NCI-H2227 (cell line): ENCODE measurements around the gene MCFD2.

Source experiments
- DNase-seq: peaks from one replicate; lab custom pipeline; 2025; ENCODE audit not compliant: unreplicated experiment; lab: John Stamatoyannopoulos, UW

MCFD2 gene

DNA sequence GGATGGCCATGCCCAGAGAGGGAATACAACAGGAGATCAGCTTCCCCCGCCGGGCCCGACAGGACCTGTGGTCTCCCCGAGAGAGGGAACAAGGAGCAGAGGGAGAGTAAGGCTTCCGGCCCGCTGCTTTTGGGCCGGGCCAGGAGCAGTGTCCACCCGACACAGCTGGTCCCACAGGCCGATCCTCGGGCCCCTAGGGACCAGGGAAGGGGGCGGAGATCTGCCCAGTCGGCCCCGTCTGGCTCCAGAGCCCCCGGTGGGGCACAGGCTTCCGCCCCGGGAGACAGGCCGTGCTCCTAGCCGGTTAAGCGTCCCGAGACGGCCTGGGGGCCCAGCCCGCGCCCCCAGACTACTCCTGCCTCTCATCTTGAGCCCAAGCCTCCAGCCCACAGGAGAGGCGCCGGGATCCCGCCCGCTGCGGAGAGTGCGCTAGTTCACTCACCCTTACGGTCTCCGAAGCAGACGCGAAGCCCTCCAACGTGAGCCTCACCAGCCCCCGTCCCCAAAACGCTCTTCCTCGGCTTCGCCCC is at the start of gene MCFD2:
Gene MCFD2 (minus strand): TSS at position 526 of the 530 bp plus-strand sequence. CDS start 6,635 bp downstream, outside the sequence.
- no peak for DNase-seq

DNA sequence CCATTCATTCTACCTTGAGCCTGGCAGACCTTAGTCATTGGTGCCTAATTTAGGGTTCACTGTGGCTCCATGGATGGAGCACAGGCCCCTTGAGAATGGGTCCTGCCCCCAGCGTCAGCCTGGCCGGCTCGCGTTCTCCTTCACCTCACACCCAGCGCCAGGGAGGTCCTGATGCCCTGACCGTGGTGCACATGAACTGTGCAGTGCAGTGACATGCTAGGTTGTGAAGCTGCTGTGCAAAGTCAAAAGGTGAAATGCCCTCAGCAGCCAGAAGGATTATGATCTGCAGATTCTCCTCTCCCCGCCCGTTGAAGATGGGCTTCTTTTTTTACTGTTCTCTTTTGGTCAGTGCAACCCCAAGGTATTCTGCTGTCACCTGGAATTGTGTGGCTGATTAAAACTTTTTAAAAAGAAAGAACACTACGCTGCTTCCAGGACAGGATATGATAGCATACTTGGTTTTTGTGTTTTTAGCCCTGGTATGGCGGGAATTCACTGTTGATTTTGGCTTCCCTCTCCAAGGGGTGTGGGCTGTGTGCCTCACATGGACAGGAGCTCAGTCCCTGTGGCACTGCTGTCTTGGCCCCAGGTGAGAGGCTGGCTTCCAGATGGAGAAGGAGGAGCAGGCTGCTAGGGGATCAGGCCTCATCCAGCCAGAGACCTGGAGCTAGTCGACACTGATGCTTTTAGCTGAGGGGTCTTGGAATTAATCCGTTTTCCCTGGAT is 49.4 kb upstream of the MCFD2 start:
- DNase-seq: no peak

DNA sequence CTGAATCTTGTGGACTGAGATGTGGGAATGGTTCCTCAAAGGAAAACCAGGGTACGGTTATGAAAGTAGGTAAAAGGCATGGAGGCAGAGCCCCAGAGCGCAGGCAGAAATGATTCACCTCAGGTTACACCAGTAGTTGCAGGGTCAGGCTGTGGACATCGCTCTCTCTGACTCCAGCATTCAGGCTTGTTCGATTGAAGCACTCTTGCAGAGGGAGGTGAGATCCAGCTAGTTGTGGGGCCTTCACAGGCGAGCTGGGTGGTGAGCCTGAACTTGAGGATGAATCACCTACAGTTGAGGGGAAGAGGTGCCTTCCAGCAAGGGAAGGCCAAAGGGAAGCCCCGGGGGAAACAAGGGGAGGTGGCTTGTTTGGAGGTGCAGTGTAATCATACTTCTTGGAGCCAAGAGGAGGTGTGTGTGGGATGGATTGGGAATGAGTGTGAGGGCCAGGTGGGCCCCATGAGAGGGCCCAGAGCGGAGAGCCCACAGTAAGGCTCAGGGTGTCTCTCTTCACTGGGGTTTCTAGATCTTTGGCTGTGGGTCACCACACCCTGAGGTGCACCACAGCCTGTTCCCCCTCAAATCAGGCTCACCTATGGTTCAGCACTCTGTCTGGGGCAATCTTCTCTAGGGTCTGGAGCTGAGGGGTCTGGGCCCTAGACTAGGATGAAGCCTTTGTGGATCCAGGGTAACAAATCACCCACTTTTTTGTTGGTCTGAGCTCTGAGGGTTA is 48.5 kb upstream of the MCFD2 start:
- no peak for DNase-seq

DNA sequence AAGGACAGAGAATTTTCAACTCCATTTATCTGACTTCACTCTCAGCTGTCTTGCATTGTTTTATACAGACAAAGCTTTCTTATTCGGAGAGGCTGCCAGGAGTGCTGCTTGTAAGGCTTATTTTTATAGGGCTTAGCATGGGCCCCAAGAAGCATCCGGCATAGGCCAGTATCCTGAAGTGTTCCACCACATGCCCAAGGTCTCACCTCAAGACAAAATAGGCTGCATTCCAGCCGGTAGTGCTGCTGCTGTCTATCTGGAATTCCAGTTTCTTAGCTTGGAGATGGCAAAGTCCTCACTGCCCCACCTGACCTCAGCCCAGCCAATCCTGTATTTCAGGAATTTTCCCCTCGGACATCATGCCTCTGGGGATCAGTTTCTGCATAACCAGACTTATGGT is 47.6 kb upstream of the MCFD2 start:
- no peak for DNase-seq

DNA sequence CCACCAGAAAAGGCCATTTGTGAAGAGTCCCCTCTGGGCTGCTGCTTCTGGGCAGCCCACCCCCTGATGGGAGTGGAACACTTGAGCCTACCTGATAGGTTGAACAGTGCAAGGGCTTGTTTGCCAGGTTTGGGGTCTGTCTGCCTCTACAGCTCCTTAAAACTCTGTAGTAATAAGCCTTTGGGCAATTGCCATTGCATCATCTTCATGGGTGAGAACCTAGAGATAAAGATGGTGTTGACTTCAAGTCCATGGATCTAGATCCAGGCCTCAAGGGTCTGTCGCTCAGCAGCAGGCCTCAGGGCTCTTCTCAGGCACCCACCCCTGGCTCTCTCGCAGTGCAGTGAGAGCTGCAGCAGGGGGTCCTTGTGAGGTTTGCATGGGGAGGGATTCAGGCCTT is 47.1 kb upstream of the MCFD2 start:
- no peak for DNase-seq

DNA sequence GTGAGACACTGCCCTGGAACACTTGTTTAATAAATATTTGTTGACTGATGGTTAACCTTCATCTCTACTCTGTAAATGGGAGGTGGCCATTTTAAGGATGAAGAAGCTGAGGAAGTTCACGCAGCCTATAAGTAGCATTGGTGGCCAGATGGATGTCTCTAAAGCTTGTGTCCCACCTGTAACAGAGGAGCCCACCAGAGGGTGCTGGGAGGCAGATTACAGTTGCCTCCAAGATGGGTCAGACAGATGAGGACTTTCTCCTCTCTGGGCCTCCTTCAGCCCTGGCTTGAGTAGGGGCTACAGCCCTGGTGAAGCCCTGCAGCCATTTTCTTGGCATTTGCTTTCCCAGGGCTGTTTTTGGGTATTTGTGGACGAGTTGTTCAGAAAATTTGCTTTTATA is 45.0 kb upstream of the MCFD2 start:
- DNase-seq: no peak

DNA sequence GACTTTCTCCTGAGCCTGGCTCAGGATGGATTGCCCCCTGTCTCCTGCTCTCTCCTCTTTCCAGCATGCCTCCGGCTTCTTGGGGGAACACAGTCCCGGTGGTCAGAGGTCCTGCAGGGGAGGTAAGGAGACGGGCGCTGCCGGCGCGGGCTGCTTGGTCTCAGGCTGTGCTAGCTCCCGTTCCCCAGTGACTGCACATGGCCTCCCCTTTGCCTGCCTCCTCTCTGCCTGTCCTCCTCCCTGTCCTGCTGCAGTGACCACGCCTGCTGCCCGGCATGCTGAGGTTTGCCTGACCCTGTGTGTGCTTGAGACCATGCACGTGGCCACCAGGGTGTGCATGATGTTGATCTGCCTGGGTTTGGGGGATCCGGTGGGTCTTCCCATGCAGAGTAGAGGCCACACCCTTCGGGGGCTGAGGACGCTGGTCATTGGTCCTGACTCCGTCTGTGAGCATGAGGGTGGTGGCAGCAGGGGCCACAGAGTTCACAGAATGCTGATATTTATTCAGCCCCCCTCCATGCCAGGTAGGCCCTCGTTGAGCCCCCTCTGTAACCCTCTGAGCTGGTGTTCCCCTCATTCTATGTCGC is 42.9 kb upstream of the MCFD2 start:
- no peak for DNase-seq

DNA sequence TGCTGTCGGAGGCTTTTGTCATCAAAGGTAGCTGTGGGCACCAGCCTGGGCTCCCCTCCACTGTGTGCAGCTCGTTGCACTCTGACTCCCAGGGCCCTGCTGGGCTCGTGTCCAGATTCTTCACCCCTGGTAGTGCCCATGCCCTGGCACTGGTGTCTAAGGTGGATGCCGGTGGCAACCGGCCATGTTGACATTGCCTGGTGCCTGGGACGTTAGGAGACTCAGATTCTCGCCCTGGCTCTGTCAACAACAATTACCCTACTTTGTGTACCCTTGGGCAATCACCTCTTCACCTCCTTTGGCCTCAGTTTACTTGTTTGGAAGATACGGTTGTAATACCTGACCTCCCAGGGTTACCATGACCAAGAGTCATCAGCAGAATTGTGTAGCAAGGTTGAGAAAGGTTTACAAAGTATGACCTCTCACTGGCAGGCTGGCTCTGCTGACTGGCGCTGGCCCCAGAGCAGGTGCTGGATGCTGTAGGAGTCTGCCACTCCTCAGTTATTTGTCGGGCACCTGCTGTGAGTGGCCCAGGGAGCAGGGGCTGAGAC is 41.5 kb upstream of the MCFD2 start:
- DNase-seq: no peak

DNA sequence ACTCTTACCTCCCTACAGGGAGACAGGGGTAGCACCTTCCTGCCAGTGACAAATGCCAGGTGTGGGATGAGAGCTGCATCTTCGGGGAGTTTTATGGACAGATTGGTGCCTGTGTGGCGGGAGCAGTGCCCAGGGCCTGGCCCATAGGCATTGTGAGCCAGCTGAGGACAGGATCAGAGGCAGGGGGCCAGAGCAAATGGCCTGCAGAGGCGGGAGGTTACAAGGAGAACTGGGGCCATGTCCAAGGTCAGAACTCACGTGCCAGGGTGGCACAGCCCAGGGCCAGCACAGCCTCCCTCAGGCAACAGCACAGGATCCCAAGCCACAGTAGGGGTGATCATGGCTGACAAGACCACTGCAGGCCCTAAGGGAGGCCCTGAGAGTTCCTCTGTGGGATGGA is 40.2 kb upstream of the MCFD2 start:
- DNase-seq: no peak

DNA sequence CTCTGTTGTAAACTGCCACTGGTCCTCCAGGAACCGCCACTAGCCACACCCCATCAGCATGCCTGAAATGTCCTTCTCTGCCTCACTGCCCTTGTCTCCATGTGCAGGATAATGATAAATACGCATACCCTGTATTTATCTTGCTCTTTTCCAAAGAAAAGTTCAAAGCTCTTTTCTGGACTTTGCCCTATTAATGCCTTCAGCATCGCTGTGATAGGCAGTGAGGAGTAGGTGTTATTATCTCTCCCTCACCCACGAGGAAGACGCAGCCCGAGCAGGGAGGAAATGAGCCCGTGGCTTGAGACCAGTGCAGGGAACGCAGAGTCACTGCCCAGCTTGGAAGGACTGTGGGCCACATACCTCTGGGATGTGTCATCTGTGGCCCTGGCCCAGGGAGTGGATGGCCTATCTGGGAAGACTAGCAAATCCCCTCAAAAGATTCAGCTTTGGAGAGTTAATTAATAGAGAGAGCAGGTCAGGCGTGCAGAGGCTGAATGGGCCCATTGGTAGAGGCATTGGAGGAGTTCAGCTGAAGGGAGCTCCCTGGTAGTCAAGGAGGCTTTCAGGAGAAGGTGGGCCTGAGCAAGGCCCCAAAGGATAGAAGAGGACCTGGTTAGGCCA is 39.5 kb upstream of the MCFD2 start:
- peak; percentile 92 for DNase-seq

DNA sequence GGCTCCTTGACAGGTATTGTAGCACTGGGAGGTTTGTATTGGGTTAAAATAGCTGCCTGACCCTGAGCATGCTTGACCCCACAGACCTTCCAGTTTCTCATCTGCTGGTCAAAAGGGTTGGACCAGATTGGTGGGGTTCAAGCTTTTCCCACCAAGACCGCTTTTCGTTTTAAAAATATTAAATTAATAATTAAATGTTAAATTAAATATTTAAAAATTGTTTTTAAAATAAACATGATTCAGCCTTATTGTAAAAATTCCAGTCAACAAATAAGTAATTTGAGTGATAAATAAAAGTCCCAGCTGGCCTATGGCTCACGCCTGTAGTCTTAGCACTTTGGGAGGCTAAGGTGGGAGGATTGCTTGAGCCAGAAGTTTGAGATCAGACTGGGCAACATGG is 36.6 kb upstream of the MCFD2 start:
- DNase-seq: no peak

DNA sequence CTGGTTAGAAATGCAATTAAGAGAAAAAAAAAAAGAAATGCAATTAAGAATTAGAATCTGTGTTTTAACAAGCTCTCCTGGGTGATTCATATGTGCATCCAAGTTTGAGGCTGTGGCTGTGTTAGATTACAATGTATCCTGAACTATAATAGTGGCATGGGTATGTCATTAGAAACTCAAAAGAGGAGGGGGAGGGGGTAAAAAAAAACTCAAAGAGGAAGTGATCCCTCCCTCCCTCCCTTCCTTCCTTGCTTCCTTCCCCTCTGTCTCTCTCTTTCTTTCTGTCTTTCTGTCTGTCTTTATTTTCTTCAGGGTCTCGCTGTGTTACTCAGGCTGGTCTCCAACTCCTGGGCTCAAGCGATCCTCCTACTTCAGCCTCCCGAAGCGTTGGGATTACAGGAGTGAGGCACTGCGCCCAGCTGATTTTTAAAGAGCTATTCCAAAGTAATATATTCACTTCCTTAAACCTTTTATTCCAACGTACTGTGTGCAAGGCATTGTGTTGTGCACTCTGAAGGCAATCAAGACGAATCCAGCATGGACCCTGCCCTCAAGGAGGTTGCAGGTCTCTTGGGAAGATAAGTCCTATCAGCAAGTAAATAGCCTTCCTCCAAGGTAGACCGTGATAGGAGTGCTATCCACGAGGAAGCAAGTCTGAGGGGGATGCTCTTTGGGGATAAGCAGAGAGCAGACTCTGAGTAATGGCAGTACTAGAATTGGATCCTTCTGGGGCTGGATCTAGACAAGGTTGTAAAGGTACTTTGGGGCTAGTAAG is 35.9 kb upstream of the MCFD2 start:
- DNase-seq: no peak

DNA sequence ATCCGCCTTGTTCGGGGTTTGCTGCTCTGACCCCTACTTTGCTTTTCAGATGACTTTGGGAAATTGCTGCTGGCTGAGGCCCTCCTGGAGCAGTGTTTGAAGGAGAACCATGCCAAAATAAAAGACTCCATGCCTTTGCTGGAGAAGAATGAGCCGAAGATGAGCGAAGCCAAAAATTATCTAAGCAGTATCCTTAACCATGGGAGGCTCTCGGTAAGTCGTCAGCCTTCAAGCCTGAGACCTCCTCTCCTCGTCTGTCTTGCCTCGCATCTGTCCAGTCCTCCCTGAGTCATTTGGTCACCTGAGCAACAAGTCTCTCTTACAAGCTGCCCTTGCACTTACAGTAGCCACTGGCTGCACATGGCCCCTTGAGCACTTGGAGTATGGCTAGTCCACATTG is 34.7 kb upstream of the MCFD2 start:
- no peak for DNase-seq

DNA sequence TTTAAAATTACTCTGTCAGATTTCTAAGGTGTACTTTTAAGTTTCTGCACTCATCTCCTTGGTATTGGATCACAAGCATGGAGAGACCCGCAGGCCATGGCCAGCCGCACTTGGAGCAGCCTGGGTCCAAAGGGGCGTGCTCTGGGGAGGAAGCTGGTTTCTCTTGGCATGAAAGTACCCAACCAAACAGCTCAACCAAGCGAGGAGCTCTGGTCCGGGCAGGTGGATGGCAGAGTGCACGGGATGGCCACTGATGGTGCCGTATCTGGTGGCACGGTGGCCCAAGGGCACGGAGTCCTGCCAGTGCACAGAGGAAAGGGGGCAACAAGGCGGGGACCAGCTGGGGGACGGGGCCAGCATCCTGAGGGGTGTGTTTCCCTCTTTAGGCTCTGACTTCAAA is 32.2 kb upstream of the MCFD2 start:
- no peak for DNase-seq

DNA sequence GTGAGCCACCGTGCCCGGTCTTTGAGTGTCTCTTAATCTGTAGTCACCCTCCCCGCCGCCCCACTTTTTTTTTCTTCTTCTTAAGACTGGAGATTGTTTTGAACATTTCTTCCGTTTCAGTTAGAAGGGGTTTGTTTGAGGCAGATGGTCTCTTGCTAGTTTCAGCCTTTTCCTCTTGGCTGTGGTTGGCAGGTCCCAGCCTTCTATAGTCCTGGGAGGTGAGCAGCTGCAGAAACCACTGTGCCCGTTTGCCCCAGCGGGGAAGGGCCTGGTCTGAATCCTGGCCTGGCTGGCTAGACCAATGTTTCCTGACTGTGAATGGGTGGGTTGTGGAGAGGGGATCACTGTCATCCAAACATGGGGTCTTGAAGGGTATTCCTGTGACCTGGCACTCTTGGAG is 30.1 kb upstream of the MCFD2 start:
- DNase-seq: no peak

DNA sequence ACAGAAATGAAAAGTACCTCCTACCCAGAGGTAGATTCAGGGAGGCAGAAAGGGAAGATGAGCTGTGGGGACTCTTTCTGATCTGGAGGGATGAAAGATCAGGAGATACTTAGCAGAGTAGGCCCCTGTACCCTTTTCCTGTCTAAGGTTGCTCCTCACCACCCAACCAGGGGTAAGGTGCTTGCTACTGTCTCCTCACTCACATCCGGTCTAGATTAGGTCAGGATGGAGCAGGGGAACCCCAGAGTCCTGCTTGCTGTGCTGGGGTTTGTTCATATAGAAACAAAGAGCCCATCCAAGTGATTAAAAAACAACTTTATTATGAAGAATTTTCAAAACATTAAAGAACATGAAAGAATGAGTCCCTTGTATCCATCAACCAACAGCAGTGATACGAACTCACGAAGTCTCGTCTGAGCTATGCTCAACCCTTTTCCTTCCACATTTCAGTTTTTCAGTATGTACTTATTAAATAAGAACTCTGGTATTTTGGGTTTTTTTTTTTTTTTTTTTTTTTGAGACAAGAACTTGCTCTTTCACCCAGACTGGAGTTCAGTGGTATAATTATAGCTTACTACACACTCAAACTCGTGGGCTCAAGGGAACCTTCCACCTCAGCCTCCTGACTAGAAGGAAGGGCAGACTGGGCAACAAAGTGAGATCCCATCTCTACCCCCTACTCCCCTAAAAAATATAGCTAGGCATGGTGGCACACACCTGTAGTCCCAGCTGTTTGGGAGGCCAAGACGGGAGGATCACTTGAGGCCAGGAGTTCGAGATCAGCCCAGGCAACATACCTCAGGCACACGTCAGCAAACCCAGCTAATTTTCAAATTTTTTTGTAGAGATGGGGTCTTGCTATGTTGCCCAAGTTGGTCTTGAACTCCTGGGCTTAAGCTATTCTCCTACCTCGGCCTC is 28.5 kb upstream of the MCFD2 start:
- DNase-seq: no peak

DNA sequence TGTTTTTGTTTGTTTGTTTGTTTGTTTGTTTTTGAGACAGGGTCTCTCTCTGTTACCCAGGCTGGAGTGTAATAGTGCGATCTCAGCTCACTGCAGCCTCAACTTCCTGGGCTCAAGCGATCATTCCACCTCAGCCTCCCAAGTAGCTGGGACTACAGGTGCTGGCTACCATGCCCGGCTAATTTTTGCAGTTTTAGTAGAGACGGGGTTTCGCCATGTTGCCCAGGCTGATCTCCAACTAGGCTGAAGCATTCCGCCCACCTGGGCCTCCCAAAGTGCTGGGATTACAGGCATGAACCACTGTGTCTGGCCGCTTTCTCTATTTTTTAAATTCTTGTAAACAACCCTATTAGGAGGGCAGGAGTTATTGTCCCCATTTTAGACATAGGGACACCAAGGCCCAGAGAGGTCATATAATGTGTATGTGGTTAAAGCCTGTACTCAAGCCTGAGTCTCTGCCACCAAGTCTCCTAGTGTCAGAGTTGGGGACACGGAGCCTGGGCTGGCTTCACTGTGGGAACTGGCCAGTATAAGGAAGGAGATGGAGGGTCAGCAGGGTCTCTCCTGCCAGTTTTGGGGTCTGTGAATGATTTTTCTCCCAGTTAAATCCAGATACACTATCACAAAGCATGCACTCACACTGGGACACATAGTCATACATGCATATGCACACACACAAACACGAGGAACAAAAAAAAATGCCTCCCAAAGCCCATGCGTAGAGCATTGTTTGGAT is 27.5 kb upstream of the MCFD2 start:
- no peak for DNase-seq

DNA sequence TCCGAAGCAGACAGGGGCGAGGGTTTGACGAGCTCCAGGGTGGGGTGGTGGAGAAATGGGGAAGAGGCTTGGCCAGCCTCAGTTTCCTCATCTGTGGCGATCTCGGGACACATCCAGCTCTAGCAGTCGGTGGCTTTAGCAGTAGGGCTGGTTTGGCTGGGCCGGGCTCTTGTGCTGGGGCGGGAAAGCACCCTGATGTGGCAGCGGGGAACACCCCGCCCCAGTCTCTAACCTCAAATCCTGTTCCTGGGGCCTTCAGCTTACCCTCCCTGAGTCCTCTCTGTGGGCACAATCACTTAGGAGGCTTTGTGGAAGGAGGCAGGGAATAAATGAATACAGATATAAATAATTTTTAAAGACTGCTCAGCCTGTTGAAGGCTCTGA is 26.5 kb upstream of the MCFD2 start:
- no peak for DNase-seq
